GM19395 (cell line): Measurements from ENCODE around the gene DPH2.

Source experiments
- ATAC-seq: cut with Tn5 transposase; IDR thresholded peaks from one replicate; pipeline ENCODE4 v1.9.1; 2021; ENCODE audit warnings: mild to moderate bottlenecking, moderate library complexity; ENCODE audit not compliant: unreplicated experiment

The DPH2 gene

GRCh38 chr1:43969746-43970466, at the start of gene DPH2:
Gene DPH2 (plus strand): TSS chr1:43970010. CDS start chr1:43970176, 166 bp downstream.
- peak; percentile 84 for ATAC-seq

GRCh38 chr1:43921022-43921421, 48.8 kb upstream of the DPH2 start:
- ATAC-seq = no peak

- ATAC-seq = no peak
Observed at GRCh38 chr1:43924516-43924915, 45.3 kb upstream of the DPH2 start.

GRCh38 chr1:43925846-43926245, 44.0 kb upstream of the DPH2 start:
- ATAC-seq = no peak

GRCh38 chr1:43930168-43930948, 39.5 kb upstream of the DPH2 start:
- no peak for ATAC-seq

- ATAC-seq = no peak
Observed at GRCh38 chr1:43930949-43931275, 38.9 kb upstream of the DPH2 start.

GRCh38 chr1:43931711-43932660, 37.8 kb upstream of the DPH2 start:
- ATAC-seq = no peak

- ATAC-seq = no peak
Observed at GRCh38 chr1:43932786-43933385, 36.9 kb upstream of the DPH2 start.

- ATAC-seq = no peak
Observed at GRCh38 chr1:43933386-43934100, 36.3 kb upstream of the DPH2 start, which contains the start of gene ARTN. Gene ARTN (plus strand): TSS chr1:43933801. CDS start chr1:43935657, 1,856 bp downstream.

- ATAC-seq = no peak
Observed at GRCh38 chr1:43934101-43934985, 35.5 kb upstream of the DPH2 start.

GRCh38 chr1:43934986-43935324, 34.9 kb upstream of the DPH2 start:
- ATAC-seq = no peak

GRCh38 chr1:43935711-43936427, 33.9 kb upstream of the DPH2 start:
- ATAC-seq = no peak

GRCh38 chr1:43936431-43937151, 33.2 kb upstream of the DPH2 start:
- ATAC-seq = no peak

GRCh38 chr1:43937179-43937865, 32.5 kb upstream of the DPH2 start:
- ATAC-seq = no peak

GRCh38 chr1:43938383-43938782, 31.4 kb upstream of the DPH2 start:
- no peak for ATAC-seq

- no peak for ATAC-seq
Observed at GRCh38 chr1:43938892-43939587, 30.8 kb upstream of the DPH2 start.

- no peak for ATAC-seq
Observed at GRCh38 chr1:43942411-43942810, 27.4 kb upstream of the DPH2 start.
